H1 (cell line): ENCODE data around the gene C12orf43. TPM values are rescaled to one million over a fixed set of nuclear protein-coding genes. Genes with fewer than 3 reads are reported as not detected.

Experiments
- SIRT6 ChIP-seq: IDR thresholded peaks from one replicate; pipeline ENCODE4 v1.7.1; 2012; ENCODE audit warnings: low read length, inconsistent platforms
- SUZ12 ChIP-seq: fragments of 200-600 bp; sonication (generic); IDR thresholded peaks from 2 replicates; pipeline ENCODE4 v1.6.1; 2012; ENCODE audit warnings: mild to moderate bottlenecking, inconsistent platforms, low read length, moderate library complexity, mixed read lengths
- TEAD4 ChIP-seq: IDR thresholded peaks from 2 replicates; pipeline ENCODE4 v1.6.1; 2012; ENCODE audit warnings: low read depth, low read length, inconsistent platforms, mixed read lengths
- polyA plus RNA-seq, 7 experiments: library from polyadenylated mRNA; depleted of rRNA in 3 of 7; stranded (reverse) in 5 of 7; unstranded in 2 of 7; fragments of >200 nt in 5 of 7; fragments of 200-250 nt in 2 of 7; gene quantifications; 1 replicate in 5 of 7; 2 replicates in 1 of 7; 4 replicates in 1 of 7; pipeline versions ENCODE4 v1.2.1 to v1.2.3, GENCODE V29; 2011 to 2013; ENCODE audit warnings: missing spikeins in 2 of 7, mixed read lengths in 2 of 7
- total RNA-seq: library from RNA; stranded (reverse); fragmentation: NEBNext Ultra II Directional; extraction: Animal tissue kit (Norgen Biotek cat#: 25700); gene quantifications from 2 replicates; pipeline ENCODE4 v1.2.1, GENCODE V29; 2021
- TF ChIP-seq, protein P1 (sequence below): fragments of 300-600 bp; sonication (generic); IDR thresholded peaks from 2 replicates; pipeline ENCODE4 v1.7.1; 2012; ENCODE audit warnings: low read length, moderate library complexity, mild to moderate bottlenecking, inconsistent platforms; ENCODE audit not compliant: insufficient replicate concordance

The C12orf43 gene
- total and polyA plus RNA-seq, 2 of the 8 experiments (the other 6 are each of a cell fraction or from before 2014, with no cell fraction given) = 9.2 to 22.3 TPM

DNA sequence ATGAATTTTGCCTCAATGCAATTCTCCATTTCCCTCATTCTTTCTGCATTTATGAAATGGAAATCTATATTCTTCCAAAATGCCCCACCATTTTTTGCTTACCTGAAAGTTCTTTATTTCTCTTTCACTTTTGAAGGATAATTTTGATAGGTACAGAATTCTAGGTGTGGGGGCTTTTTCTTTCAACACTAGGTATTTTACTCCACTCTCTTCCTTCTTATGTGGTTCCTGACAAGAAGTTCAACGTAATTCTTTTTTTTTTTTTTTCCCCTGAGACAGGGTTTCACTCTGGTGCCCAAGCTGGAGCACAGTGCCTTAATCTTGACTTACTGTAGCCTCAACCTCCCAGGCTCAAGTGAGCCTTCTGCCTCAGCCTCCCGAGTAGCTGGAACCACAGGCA is 49.1 kb upstream of the C12orf43 start (continued):
- TF ChIP-seq, protein P1, sequence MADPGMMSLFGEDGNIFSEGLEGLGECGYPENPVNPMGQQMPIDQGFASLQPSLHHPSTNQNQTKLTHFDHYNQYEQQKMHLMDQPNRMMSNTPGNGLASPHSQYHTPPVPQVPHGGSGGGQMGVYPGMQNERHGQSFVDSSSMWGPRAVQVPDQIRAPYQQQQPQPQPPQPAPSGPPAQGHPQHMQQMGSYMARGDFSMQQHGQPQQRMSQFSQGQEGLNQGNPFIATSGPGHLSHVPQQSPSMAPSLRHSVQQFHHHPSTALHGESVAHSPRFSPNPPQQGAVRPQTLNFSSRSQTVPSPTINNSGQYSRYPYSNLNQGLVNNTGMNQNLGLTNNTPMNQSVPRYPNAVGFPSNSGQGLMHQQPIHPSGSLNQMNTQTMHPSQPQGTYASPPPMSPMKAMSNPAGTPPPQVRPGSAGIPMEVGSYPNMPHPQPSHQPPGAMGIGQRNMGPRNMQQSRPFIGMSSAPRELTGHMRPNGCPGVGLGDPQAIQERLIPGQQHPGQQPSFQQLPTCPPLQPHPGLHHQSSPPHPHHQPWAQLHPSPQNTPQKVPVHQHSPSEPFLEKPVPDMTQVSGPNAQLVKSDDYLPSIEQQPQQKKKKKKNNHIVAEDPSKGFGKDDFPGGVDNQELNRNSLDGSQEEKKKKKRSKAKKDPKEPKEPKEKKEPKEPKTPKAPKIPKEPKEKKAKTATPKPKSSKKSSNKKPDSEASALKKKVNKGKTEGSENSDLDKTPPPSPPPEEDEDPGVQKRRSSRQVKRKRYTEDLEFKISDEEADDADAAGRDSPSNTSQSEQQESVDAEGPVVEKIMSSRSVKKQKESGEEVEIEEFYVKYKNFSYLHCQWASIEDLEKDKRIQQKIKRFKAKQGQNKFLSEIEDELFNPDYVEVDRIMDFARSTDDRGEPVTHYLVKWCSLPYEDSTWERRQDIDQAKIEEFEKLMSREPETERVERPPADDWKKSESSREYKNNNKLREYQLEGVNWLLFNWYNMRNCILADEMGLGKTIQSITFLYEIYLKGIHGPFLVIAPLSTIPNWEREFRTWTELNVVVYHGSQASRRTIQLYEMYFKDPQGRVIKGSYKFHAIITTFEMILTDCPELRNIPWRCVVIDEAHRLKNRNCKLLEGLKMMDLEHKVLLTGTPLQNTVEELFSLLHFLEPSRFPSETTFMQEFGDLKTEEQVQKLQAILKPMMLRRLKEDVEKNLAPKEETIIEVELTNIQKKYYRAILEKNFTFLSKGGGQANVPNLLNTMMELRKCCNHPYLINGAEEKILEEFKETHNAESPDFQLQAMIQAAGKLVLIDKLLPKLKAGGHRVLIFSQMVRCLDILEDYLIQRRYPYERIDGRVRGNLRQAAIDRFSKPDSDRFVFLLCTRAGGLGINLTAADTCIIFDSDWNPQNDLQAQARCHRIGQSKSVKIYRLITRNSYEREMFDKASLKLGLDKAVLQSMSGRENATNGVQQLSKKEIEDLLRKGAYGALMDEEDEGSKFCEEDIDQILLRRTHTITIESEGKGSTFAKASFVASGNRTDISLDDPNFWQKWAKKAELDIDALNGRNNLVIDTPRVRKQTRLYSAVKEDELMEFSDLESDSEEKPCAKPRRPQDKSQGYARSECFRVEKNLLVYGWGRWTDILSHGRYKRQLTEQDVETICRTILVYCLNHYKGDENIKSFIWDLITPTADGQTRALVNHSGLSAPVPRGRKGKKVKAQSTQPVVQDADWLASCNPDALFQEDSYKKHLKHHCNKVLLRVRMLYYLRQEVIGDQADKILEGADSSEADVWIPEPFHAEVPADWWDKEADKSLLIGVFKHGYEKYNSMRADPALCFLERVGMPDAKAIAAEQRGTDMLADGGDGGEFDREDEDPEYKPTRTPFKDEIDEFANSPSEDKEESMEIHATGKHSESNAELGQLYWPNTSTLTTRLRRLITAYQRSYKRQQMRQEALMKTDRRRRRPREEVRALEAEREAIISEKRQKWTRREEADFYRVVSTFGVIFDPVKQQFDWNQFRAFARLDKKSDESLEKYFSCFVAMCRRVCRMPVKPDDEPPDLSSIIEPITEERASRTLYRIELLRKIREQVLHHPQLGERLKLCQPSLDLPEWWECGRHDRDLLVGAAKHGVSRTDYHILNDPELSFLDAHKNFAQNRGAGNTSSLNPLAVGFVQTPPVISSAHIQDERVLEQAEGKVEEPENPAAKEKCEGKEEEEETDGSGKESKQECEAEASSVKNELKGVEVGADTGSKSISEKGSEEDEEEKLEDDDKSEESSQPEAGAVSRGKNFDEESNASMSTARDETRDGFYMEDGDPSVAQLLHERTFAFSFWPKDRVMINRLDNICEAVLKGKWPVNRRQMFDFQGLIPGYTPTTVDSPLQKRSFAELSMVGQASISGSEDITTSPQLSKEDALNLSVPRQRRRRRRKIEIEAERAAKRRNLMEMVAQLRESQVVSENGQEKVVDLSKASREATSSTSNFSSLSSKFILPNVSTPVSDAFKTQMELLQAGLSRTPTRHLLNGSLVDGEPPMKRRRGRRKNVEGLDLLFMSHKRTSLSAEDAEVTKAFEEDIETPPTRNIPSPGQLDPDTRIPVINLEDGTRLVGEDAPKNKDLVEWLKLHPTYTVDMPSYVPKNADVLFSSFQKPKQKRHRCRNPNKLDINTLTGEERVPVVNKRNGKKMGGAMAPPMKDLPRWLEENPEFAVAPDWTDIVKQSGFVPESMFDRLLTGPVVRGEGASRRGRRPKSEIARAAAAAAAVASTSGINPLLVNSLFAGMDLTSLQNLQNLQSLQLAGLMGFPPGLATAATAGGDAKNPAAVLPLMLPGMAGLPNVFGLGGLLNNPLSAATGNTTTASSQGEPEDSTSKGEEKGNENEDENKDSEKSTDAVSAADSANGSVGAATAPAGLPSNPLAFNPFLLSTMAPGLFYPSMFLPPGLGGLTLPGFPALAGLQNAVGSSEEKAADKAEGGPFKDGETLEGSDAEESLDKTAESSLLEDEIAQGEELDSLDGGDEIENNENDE = no peak
- no peak for TF ChIP-seq SIRT6
- no peak for TF ChIP-seq TEAD4
- no peak for TF ChIP-seq SUZ12
